IMR-90 (cell line): ENCODE results near the gene NPB. TPM values are rescaled to one million over a fixed set of nuclear protein-coding genes. Genes with fewer than 3 reads are reported as not detected.

ENCODE experiments used
- ATAC-seq: fragments of 200-7000 bp; cut with Tn5 transposase; 2 replicates; pipeline ENCODE4 v1.9.1; 2020; ENCODE audit warnings: low read depth, mild to moderate bottlenecking, moderate library complexity
- BruUV-seq: library from RNA; stranded (reverse); fragments of 400-500 nt; replicated peaks from 2 replicates; lab custom pipeline; 2021; lab: Mats Ljungman, UMichigan
- CTCF ChIA-PET: fragments of 300-600 bp; formaldehyde crosslinking; extraction: SDS; loops from one replicate; lab custom pipeline; 2021; ENCODE audit warnings: antibody characterized with exemption; lab: Yijun Ruan, JAX
- POLR2A ChIA-PET: fragments of 300-600 bp; sonication (Branson Sonifier 250); formaldehyde crosslinking; loops from one replicate; lab custom pipeline; 2022; ENCODE audit warnings: antibody characterized with exemption; ENCODE audit not compliant: unreplicated experiment; lab: Charles Lee
- DNase-seq: peaks from one replicate; pipeline ENCODE4 v3.0.0; 2013
- H2AFZ ChIP-seq: replicated peaks from 2 replicates; pipeline ENCODE3; 2013; ENCODE audit warnings: low read length, mild to moderate bottlenecking; ENCODE audit not compliant: poor library complexity
- H2AK5ac ChIP-seq: 2 replicates; pipeline ENCODE4 v1.6.1; 2013; ENCODE audit warnings: low read depth, low read length, inconsistent platforms
- H2AK9ac ChIP-seq: replicated peaks from 2 replicates; pipeline ENCODE3; 2013; ENCODE audit warnings: mild to moderate bottlenecking, low read depth, low read length, moderate library complexity; ENCODE audit not compliant: poor library complexity
- H2BK120ac ChIP-seq: 2 replicates; pipeline ENCODE4 v1.6.1; 2013; ENCODE audit warnings: low read depth, low read length, inconsistent platforms
- H2BK15ac ChIP-seq: 3 replicates; pipeline ENCODE4 v1.6.1; 2013; ENCODE audit warnings: low read depth, low read length, inconsistent platforms
- H2BK20ac ChIP-seq: 2 replicates; pipeline ENCODE4 v1.6.1; 2013; ENCODE audit warnings: low read depth, mild to moderate bottlenecking, inconsistent platforms, low read length, moderate library complexity
- H2BK5ac ChIP-seq: 2 replicates; pipeline ENCODE4 v1.6.1; 2013; ENCODE audit warnings: mild to moderate bottlenecking, low read depth, low read length, inconsistent platforms; ENCODE audit not compliant: poor library complexity, severe bottlenecking
- H3K14ac ChIP-seq: replicated peaks from 2 replicates; pipeline ENCODE4 v1.6.1; 2013; ENCODE audit warnings: low read depth, low read length, inconsistent platforms
- H3K18ac ChIP-seq: 2 replicates; pipeline ENCODE4 v1.6.1; 2013; ENCODE audit warnings: low read depth, low read length, control low read depth
- H3K23ac ChIP-seq: 2 replicates; pipeline ENCODE4 v1.6.1; 2013; ENCODE audit warnings: low read depth, low read length, inconsistent platforms
- H3K27ac ChIP-seq: 2 replicates; pipeline ENCODE4 v1.5.1; 2013; ENCODE audit warnings: mild to moderate bottlenecking, control low read depth, low read length; ENCODE audit not compliant: insufficient read depth
- H3K27me3 ChIP-seq: 2 replicates; pipeline ENCODE4 v1.6.1; 2013; ENCODE audit warnings: low read length; ENCODE audit not compliant: control insufficient read depth, insufficient read depth
- H3K36me3 ChIP-seq: 2 replicates; pipeline ENCODE4 v1.6.1; 2013; ENCODE audit warnings: low read length, mixed read lengths; ENCODE audit not compliant: control insufficient read depth, insufficient read depth
- H3K4ac ChIP-seq: 2 replicates; pipeline ENCODE4 v1.6.1; 2013; ENCODE audit warnings: low read depth, low read length, inconsistent platforms
- H3K4me1 ChIP-seq: 2 replicates; pipeline ENCODE4 v1.6.1; 2013; ENCODE audit warnings: low read length, mixed read lengths; ENCODE audit not compliant: control insufficient read depth, insufficient read depth
- H3K4me2 ChIP-seq: 2 replicates; pipeline ENCODE4 v1.6.1; 2013; ENCODE audit warnings: low read depth, mild to moderate bottlenecking, control low read depth, low read length, moderate library complexity
- H3K4me3 ChIP-seq: 2 replicates; pipeline ENCODE4 v1.5.1; 2013; ENCODE audit warnings: low read depth, mild to moderate bottlenecking, control low read depth, low read length, moderate library complexity; ENCODE audit not compliant: insufficient read depth
- H3K56ac ChIP-seq: 2 replicates; pipeline ENCODE4 v1.6.1; 2013; ENCODE audit warnings: low read length, inconsistent platforms; ENCODE audit not compliant: insufficient read depth; ENCODE audit errors: extremely low read depth
- H3K79me1 ChIP-seq, 2 experiments: 2 replicates each; pipeline ENCODE4 v1.6.1; 2013; ENCODE audit warnings: low read length in 2 of 2, inconsistent platforms in 1 of 2, low read depth in 1 of 2
- H3K9ac ChIP-seq: 2 replicates; pipeline ENCODE4 v1.6.1; 2013; ENCODE audit warnings: low read depth, low read length, control low read depth
- H3K9me1 ChIP-seq: 2 replicates; pipeline ENCODE4 v1.6.1; 2013; ENCODE audit warnings: low read length, inconsistent platforms; ENCODE audit not compliant: insufficient read depth
- H3K9me3 ChIP-seq: 2 replicates; pipeline ENCODE4 v1.6.1; 2013; ENCODE audit warnings: low read length; ENCODE audit not compliant: control insufficient read depth, insufficient read depth
- H4K20me1 ChIP-seq: 2 replicates; pipeline ENCODE4 v1.6.1; 2013; ENCODE audit warnings: low read length, inconsistent platforms; ENCODE audit not compliant: insufficient read depth
- H4K5ac ChIP-seq: 2 replicates; pipeline ENCODE4 v1.6.1; 2013; ENCODE audit warnings: mild to moderate bottlenecking, low read depth, low read length, control low read depth
- H4K8ac ChIP-seq, 2 experiments: 2 replicates each; pipeline ENCODE4 v1.6.1; 2013; ENCODE audit warnings: low read depth in 2 of 2, low read length in 2 of 2, control low read depth in 1 of 2, inconsistent platforms in 1 of 2
- H4K91ac ChIP-seq: 2 replicates; pipeline ENCODE4 v1.6.1; 2013; ENCODE audit warnings: low read depth, low read length, inconsistent platforms; ENCODE audit not compliant: insufficient read depth
- BHLHE40 ChIP-seq: fragments of 150-350 bp; IDR thresholded peaks from 2 replicates; pipeline ENCODE4 v1.6.1; 2016; ENCODE audit warnings: mild to moderate bottlenecking, low read depth, low read length
- CEBPB ChIP-seq: IDR thresholded peaks from 2 replicates; pipeline ENCODE4 v1.6.1; 2012; ENCODE audit warnings: low read depth, low read length, improper control_type of control experiment
- CHD1 ChIP-seq: IDR thresholded peaks from 2 replicates; pipeline ENCODE4 v1.6.1; 2012; ENCODE audit warnings: low read depth, low read length, improper control_type of control experiment
- CTCF ChIP-seq: conservative IDR thresholded peaks from 2 replicates; pipeline ENCODE4 v1.5.1; 2012; ENCODE audit warnings: mild to moderate bottlenecking, low read depth, low read length, improper control_type of control experiment
- ELK1 ChIP-seq: fragments of 150-350 bp; IDR thresholded peaks from 2 replicates; pipeline ENCODE4 v1.6.1; 2016; ENCODE audit warnings: low read depth, mild to moderate bottlenecking, low read length, moderate library complexity, borderline replicate concordance
- FOS ChIP-seq: fragments of 150-350 bp; IDR thresholded peaks from 2 replicates; pipeline ENCODE4 v1.6.1; 2016; ENCODE audit warnings: low read depth, low read length
- MAFK ChIP-seq: IDR thresholded peaks from 2 replicates; pipeline ENCODE4 v1.6.1; 2012; ENCODE audit warnings: low read depth, low read length, improper control_type of control experiment
- MAZ ChIP-seq: IDR thresholded peaks from 2 replicates; pipeline ENCODE4 v1.6.1; 2012; ENCODE audit warnings: low read depth, mild to moderate bottlenecking, low read length, improper control_type of control experiment, moderate library complexity, borderline replicate concordance
- MXI1 ChIP-seq: IDR thresholded peaks from 2 replicates; pipeline ENCODE4 v1.6.1; 2012; ENCODE audit warnings: low read depth, mild to moderate bottlenecking, low read length, moderate library complexity, borderline replicate concordance
- NFE2L2 ChIP-seq: fragments of 150-350 bp; IDR thresholded peaks from 2 replicates; pipeline ENCODE4 v1.6.1; 2016; ENCODE audit warnings: low read depth, mild to moderate bottlenecking, low read length
- POLR2A ChIP-seq: IDR thresholded peaks from 2 replicates; pipeline ENCODE4 v1.6.1; 2012; ENCODE audit warnings: mild to moderate bottlenecking, low read depth, low read length
- RAD21 ChIP-seq: IDR thresholded peaks from 2 replicates; pipeline ENCODE4 v1.6.1; 2012; ENCODE audit warnings: low read length, improper control_type of control experiment
- RCOR1 ChIP-seq: IDR thresholded peaks from 2 replicates; pipeline ENCODE4 v1.6.1; 2012; ENCODE audit warnings: mild to moderate bottlenecking, low read length, improper control_type of control experiment; ENCODE audit not compliant: insufficient replicate concordance
- RFX5 ChIP-seq: IDR thresholded peaks from 2 replicates; pipeline ENCODE4 v1.8.0; 2012; ENCODE audit warnings: low read depth, mild to moderate bottlenecking, low read length, moderate library complexity
- SMC3 ChIP-seq: fragments of 150-350 bp; IDR thresholded peaks from 2 replicates; pipeline ENCODE4 v1.6.1; 2016; ENCODE audit warnings: low read depth, mild to moderate bottlenecking, antibody characterized with exemption, low read length, moderate library complexity
- USF2 ChIP-seq: fragments of 150-350 bp; IDR thresholded peaks from 2 replicates; pipeline ENCODE4 v1.6.1; 2017; ENCODE audit warnings: mild to moderate bottlenecking, antibody characterized with exemption, low read length, low read depth
- WGBS, 2 experiments: methylation state at CpG; one replicate each; pipeline versions ENCODE4 v1.1.5 to v1.1.7; 2013; ENCODE audit warnings: missing lambda C conversion rate in 2 of 2; ENCODE audit not compliant: insufficient read length in 1 of 2; ENCODE audit errors: extremely low coverage in 2 of 2; 5-methylcytosine and 5-hydroxymethylcytosine counted together
- dilution Hi-C: fragments of 300-500 bp; cut with HindIII; formaldehyde crosslinking; loops from one replicate; pipeline ENCODE4 v1.14.3; 2018; ENCODE audit warnings: low sequenced_read_pairs; ENCODE audit not compliant: unreplicated experiment
- in situ Hi-C: fragments of 300-500 bp; cut with MboI; formaldehyde crosslinking; loops from 3 replicates; pipeline ENCODE4 v1.14.3; 2019; ENCODE audit warnings: low sequenced_read_pairs, inconsistent platforms, mixed read lengths
- intact Hi-C: fragments of 100-400 bp; cut with micrococcal nuclease; formaldehyde crosslinking; loops from 2 replicates; pipeline ENCODE4 v1.10.0; 2022
- polyA plus RNA-seq, 3 experiments: library from polyadenylated mRNA; depleted of rRNA; stranded (reverse); fragments of >200 nt; gene quantifications; 2 replicates each; pipeline ENCODE4 v1.2.3, GENCODE V29; 2012; ENCODE audit warnings: low replicate concordance in 1 of 3
- total RNA-seq: library from RNA; depleted of rRNA; stranded (reverse); fragments of >200 nt; gene quantifications from 2 replicates; pipeline ENCODE4 v1.2.3, GENCODE V29; 2012

The NPB gene
- total and polyA plus RNA-seq, 2 of the 4 experiments (the other 2 are of a cell fraction), result 0.51 TPM; not detected in 1

- Histone ChIP-seq H3K9me1 (peaks cover 8% of the 10 kb centered on the region), H4K91ac (no peak overlapping the region), H3K9ac (no peak overlapping the region), H2BK120ac (no peak overlapping the region), H2BK5ac (no peak overlapping the region), H3K23ac (no peak overlapping the region), H3K56ac (no peak overlapping the region), H3K27me3 (no peaks in the 10 kb centered on the region), H4K20me1 (peaks cover 11% of the 10 kb centered on the region), H2BK15ac (no peak overlapping the region), H3K4ac (no peak overlapping the region), H2AK5ac (no peak overlapping the region), H2BK20ac (no peak overlapping the region), H4K8ac (no peak overlapping the region), H4K5ac (no peak overlapping the region), H3K9me3 (no peaks in the 10 kb centered on the region), H3K79me1 (peaks cover 9 to 38% of the 10 kb centered on the region in 2 experiments), H3K14ac (no peak overlapping the region), H3K4me2 (no peak overlapping the region), H3K36me3 (peaks cover 27% of the 10 kb centered on the region; the same call in 1 of the 2 replicates), H3K4me3 (no peak overlapping the region), H3K18ac (no peak overlapping the region), H3K4me1 (peaks cover 4% of the 10 kb centered on the region), H3K27ac (no peak overlapping the region), H2AFZ (no peak overlapping the region), H2AK9ac (no peak overlapping the region)
- CTCF ChIA-PET, result no interaction called here
- dilution Hi-C loops (no loop called here), in situ Hi-C loops (no loop called here), intact Hi-C loops (no loop called here)
- POLR2A ChIA-PET, result no interaction called here
- no peak for ATAC-seq
- DNase-seq, result no peak
- WGBS, 2 experiments, result 95% methylated on average over 8 of the region's 23 CpGs; no CpG with 5 or more reads in 1 of the 2 experiments
- BruUV-seq, result no TSS peak
- no peak for TF ChIP-seq CEBPB
- no peak for TF ChIP-seq RCOR1
- TF ChIP-seq NFE2L2, result no peak
- TF ChIP-seq USF2, result no peak
- no peak for TF ChIP-seq CTCF
- TF ChIP-seq RFX5, result no peak
- TF ChIP-seq RAD21, result no peak
- TF ChIP-seq POLR2A, result no peak
- TF ChIP-seq MAFK, result no peak
- no peak for TF ChIP-seq ELK1
- no peak for TF ChIP-seq MXI1
- no peak for TF ChIP-seq MAZ
- no peak for TF ChIP-seq FOS
- TF ChIP-seq BHLHE40, result no peak
- TF ChIP-seq CHD1, result no peak
- no peak for TF ChIP-seq SMC3
Measured at GRCh38 chr17:81934098-81934757, 32.2 kb downstream of the NPB start.
